GM19193 (cell line): ENCODE measurements around the gene TMEM184C.

Experiments used
- POLR2A ChIP-seq: IDR thresholded peaks from 4 replicates; pipeline ENCODE4 v1.6.1; 2011; ENCODE audit not compliant: insufficient read depth, insufficient read length; ENCODE audit errors: extremely low read depth

Gene TMEM184C

DNA sequence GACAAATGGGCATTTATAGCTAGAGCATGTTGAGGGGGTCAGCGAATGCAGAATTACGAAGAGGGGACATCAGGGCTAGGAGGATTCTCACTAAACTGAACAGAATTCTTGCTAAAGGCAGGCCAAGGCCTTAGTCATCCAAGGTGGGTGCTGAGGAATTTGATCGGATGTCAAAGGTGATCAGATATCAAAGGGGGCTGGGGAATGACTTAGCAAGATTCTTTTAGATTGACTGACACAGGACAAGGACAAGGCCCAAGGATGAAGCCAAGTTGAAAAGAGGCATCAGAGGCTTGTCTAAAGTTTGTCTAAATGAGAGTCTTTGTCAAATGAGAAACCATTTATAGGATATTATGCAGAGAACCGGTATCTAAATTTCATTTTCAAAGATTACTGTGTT is 9.7 kb downstream of the TMEM184C start:
- TF ChIP-seq POLR2A, result no peak

DNA sequence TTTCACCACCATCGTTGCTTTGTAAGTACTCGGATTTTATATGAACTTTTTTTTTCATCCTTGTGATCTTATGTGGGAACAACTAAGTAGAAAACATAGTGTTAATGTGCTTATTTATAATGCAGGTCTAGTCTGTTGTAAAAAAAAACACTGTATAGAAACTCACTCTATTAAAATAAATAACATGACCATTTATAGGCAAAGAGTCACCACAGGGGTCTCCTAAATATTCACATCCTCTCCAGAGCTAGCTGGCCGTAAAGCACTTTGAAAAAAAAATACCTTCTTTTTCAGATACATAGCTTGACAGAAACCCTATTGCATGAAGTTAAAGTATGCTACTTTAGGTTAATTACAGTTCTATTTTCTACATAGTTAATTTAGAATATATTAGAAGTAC is 11.2 kb downstream of the TMEM184C start:
- no peak for TF ChIP-seq POLR2A

DNA sequence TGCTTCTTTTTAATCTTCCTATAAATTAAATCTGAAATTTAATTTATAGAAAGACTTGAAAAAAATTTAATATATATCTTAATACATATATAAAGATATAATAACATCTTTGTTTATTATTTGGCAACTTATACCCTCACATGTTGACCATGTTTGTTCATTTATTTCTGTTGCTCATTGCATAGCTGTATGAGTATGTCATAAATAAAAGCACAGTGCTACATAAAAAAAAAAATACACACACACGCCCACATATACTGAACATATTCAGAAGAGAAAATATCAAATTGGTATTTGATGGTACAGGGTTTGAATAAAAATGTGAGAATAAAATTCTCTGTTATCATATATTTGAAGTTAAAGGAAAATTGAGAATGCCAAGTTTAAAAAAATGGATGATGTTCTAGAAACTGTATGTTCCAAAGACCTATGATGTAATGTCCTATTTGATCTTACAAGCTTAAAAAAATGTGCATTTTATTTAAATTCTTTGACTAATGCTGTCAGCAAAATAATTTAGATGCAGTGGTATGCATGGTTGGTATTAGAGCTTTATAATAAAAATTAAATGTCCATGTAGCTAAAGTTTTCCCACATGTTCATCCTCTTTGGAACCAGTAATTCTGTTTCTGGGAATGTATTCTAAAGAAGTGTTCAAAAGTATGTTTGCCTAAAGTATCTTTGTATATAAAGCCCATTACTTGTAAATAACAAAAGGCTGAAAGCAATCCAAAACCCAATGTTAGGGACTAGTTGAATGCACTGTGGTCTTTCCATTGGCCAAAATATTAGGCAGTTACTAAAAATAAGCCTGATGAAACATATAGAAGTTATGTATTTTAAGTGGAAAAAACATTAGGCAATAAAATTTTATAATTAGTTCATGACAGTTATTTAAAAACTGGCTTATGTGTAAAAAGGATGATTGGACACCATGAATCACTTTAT is 12.9 kb downstream of the TMEM184C start:
- TF ChIP-seq POLR2A, result no peak

DNA sequence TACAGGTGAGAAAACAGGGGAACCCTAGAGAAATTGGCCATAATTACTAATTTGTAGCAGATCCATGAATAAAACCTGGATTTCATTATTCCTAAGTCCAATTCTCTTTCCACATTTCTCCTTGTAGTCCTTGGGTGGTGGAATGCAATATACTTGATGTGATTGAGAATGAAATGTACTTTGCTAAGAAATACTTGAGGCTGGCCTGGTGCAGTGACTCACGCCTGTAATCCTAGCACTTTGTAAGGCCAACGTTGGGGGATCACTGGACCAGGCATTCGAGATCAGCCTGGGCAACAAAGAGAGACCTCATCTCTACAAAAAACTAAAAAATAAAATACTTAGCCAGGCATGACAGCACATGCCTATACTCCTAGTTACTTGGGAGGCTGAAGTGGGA is 15.9 kb downstream of the TMEM184C start:
- no peak for TF ChIP-seq POLR2A

DNA sequence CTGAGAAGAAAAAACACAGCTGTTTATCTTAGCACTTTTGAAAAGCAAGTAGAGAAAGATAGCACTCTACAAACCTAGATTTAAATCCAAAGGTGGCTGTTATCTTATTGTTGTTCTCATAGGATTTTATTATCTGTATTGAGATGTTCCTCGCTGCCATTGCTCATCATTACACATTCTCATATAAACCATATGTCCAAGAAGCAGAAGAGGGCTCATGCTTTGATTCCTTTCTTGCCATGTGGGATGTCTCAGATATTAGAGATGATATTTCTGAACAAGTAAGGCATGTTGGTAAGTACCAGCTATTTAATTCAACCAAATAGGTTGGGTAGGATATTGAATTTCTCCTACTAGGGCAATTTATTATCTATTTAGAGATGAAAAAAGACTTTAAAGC is 16.4 kb downstream of the TMEM184C start:
- no peak for TF ChIP-seq POLR2A

DNA sequence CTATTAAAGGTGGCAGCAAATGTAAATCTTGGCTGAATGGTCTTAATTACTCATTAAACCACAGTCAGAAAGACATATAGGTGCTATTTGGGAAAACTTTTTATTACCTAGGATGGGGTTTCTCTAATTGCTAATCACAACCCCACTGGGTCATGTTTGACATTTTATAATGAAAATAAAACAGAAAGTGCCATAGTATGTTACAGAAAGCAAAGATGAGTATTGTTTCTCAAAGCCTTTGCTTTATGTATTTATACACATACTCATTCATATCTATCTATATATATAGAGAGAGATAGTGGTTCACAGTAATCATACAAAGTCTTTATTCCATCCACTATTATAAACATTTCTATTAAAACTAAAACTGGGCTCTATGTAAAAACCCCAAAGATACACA is 18.2 kb downstream of the TMEM184C start:
- TF ChIP-seq POLR2A, result no peak

DNA sequence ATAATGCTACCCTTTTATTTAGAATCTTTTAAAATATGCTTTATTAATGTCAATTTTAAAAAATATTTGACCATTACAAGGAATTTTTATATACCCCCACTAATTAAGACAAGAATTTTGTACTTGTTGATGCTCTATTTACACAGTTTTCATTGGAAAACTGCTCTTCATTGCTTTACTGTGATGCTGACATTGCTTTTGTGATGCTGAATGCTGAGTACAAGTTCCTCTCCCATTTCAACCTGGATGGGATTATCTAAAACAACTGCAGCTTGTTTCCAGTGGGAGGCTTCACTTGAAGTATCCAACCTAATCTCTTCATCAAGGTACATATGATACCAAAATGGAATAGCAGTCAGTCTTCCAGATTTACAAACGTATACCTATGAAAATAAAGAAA is 21.2 kb downstream of the TMEM184C start:
- TF ChIP-seq POLR2A, result no peak

DNA sequence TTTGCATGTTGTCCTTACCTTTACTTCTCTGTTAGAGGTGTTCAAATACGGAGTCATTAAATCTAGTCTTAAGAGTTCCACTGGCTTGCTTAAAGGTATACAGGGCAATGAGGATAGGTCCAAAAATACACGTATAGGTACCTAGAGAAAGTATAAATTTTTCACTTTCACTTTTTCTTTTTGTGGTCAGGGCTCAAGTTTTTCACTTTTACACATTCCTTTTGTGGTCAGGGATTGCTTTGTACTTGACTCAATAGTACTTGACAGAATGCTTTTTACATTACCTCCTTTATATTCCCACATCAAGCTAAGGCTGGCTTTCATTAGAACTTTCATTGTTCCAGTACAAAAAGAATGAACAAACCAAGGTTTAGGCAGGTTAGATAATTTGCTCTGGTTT is 21.7 kb downstream of the TMEM184C start:
- TF ChIP-seq POLR2A, result no peak

DNA sequence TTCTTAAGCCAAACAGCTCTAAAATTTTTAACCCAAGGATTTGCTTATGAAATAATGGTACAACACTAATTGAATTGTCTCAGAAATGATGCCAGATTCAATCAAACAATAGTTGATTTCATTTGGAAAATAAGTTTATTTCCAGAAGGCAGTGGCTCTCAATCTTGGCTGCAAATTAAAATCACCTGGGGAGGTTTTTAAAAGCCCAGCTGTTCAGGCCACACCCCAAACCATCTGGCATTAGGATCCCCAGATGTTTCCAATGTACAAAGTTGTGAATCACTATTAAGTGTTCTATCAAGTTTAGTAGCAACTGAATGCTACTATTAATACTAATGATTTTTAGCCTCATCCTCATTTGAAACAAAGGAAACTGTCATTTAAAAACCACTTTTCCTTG is 22.2 kb downstream of the TMEM184C start:
- TF ChIP-seq POLR2A, result no peak

DNA sequence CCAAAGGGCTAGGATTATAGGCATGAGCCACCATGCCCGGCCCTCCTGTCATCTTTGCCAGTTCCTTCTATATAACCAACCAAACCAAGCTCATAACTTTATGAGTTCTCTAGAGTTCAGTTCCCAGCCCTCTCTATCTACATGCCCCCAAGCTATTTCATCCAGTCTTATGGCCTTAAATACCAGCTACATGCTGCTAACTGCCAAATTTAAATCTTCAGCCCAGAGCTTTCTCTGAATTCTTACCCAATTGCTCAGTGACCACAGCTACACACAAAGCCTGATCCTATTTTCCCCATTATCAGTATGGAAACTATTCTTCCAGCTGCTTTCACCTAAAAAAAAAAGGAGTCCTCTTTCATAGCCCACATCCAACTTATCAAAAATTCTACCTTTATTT is 23.1 kb downstream of the TMEM184C start:
- no peak for TF ChIP-seq POLR2A

DNA sequence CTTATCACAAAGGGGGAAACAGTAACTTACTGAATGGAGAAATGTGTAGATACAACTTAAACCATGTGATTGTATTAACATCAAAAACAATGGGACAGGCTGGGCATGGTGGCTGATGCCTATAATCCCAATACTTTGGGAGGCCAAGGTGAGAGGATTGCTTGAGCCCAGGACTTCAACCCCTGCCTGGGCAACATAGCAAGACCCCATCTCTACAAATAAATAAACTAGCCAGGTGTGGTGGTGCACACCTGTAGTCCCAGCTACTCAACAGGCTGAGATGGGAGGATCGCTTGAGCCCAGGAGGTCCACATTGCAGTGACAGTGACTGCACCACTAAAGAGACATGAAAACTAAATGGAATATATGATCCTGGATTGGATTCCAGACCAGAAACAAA is 26.4 kb downstream of the TMEM184C start:
- TF ChIP-seq POLR2A, result no peak

DNA sequence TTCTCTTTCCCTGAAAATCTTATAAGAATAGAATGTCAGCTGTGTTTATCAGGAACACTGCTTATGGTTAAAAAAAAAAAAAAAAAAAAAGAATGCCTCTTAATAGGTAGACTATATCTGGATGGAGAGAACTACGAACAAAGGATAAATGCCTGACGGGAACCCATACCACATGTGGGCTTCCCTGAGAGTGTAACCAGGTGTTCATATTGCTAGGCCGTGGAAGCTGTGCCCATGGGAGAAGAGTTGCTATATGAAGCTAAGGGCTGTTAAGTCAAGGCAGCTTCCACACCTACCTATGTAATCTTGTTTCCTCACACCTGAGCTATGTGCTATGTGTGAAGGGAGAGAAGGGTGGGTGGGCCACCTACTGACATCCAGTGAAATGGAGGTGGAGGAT is 27.3 kb downstream of the TMEM184C start:
- TF ChIP-seq POLR2A, result no peak

DNA sequence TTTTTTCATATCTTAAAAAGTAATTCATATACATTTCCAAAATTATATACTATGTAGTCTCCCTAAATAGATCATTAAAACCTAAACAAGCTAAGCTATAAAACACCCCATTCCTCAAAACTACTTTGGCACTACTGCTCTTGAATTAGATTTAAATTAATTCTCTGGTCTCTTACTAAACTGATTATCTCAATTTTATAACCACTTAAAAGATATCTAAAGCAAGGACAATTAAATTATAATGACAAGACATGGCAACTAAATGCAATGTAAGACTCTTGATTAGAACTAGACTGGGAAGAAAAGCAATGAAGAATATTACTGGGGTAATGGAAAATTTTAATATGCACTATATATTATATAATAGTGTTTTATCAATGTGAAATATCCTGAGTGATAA is 27.9 kb downstream of the TMEM184C start:
- TF ChIP-seq POLR2A, result no peak

DNA sequence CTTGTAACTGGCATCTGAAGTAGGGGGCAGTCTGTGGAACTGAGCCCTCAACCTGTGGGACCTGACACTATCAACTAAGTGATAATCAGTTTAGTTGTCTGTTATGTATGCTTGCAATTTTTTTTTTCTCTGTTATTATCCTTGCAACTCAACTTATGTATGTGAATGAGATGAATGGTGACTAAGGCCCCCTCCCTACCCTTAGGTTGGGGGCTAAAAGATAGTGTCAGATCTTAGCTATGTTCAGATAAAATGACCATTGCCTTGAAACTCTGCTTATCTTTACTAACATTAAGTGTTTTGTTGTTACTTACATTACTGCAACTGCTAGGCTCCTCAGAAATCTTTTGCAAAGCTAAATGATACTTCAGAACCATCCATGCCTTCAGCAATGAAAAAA is 31.5 kb downstream of the TMEM184C start:
- no peak for TF ChIP-seq POLR2A

DNA sequence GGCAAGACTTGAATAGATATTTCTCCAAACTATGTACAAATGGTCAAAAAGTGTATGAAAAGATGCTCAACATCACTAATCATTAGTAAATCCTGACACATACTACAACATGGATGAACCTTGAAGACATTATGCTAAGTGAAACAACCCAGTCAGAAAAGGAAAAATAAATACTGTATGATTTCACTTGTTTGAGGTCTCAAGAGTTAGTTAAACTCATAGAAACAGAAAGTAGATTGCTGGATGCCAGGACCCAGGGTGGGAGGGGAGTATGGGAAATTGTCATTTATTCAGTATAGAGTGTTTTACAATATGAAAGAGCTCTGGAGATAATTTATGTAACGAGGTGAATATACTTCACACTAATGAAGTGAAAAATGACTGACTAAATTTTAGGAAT is 34.4 kb downstream of the TMEM184C start:
- no peak for TF ChIP-seq POLR2A

DNA sequence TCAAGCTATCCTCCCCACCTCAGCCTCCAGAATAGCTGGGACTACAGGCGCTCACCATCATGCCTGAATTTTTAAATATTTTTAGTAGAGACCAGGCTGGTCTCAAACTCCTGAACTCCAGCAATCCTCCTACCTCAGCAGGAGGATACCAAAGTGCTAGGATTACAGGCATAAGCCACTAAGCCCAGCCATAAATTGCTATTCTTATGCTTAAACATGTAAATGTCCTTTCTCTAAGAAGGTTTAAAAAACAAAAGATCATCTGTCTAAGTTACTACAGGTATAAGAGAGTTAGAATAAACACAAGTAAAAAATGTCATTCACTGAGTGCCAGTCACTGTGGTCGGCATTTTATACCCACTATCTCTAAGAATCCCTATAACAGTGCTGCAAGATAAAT is 38.4 kb downstream of the TMEM184C start:
- TF ChIP-seq POLR2A, result no peak

DNA sequence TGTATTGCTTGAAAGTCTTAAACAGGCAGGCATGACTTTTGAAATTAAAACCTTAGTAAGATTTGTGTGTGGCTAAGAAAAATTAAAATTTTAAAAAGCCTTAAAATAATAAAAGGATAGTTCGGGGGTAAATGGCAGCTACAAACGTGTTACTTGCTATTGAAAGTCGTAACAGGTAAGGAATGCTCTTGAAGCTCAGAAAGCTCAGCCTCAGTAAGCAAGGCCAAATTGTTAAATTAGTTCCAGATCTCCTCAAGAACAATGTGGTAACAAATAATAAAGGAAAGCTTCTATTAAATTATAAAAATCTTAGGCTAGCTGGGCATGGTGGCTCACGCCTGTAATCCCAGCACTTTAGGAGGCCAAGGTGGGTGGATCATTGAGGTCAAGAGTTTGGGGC is 41.3 kb downstream of the TMEM184C start:
- no peak for TF ChIP-seq POLR2A
